IMR-90 (cell line): ENCODE measurements around the gene MEF2D. TPM values are rescaled to one million over a fixed set of nuclear protein-coding genes. Genes with fewer than 3 reads are reported as not detected.

Source experiments
- ATAC-seq: fragments of 200-7000 bp; cut with Tn5 transposase; 2 replicates; pipeline ENCODE4 v1.9.1; 2020; ENCODE audit warnings: low read depth, mild to moderate bottlenecking, moderate library complexity
- BruUV-seq: library from RNA; stranded (reverse); fragments of 400-500 nt; replicated peaks from 2 replicates; lab custom pipeline; 2021; lab: Mats Ljungman, UMichigan
- CTCF ChIA-PET: fragments of 300-600 bp; formaldehyde crosslinking; extraction: SDS; loops from one replicate; lab custom pipeline; 2021; ENCODE audit warnings: antibody characterized with exemption; lab: Yijun Ruan, JAX
- POLR2A ChIA-PET: fragments of 300-600 bp; sonication (Branson Sonifier 250); formaldehyde crosslinking; loops from one replicate; lab custom pipeline; 2022; ENCODE audit warnings: antibody characterized with exemption; ENCODE audit not compliant: unreplicated experiment; lab: Charles Lee
- DNase-seq: peaks from one replicate; pipeline ENCODE4 v3.0.0; 2013
- H2AFZ ChIP-seq: replicated peaks from 2 replicates; pipeline ENCODE3; 2013; ENCODE audit warnings: low read length, mild to moderate bottlenecking; ENCODE audit not compliant: poor library complexity
- H2AK5ac ChIP-seq: 2 replicates; pipeline ENCODE4 v1.6.1; 2013; ENCODE audit warnings: low read depth, low read length, inconsistent platforms
- H2AK9ac ChIP-seq: replicated peaks from 2 replicates; pipeline ENCODE3; 2013; ENCODE audit warnings: mild to moderate bottlenecking, low read depth, low read length, moderate library complexity; ENCODE audit not compliant: poor library complexity
- H2BK120ac ChIP-seq: 2 replicates; pipeline ENCODE4 v1.6.1; 2013; ENCODE audit warnings: low read depth, low read length, inconsistent platforms
- H2BK15ac ChIP-seq: 3 replicates; pipeline ENCODE4 v1.6.1; 2013; ENCODE audit warnings: low read depth, low read length, inconsistent platforms
- H2BK20ac ChIP-seq: 2 replicates; pipeline ENCODE4 v1.6.1; 2013; ENCODE audit warnings: low read depth, mild to moderate bottlenecking, inconsistent platforms, low read length, moderate library complexity
- H2BK5ac ChIP-seq: 2 replicates; pipeline ENCODE4 v1.6.1; 2013; ENCODE audit warnings: mild to moderate bottlenecking, low read depth, low read length, inconsistent platforms; ENCODE audit not compliant: poor library complexity, severe bottlenecking
- H3K14ac ChIP-seq: replicated peaks from 2 replicates; pipeline ENCODE4 v1.6.1; 2013; ENCODE audit warnings: low read depth, low read length, inconsistent platforms
- H3K18ac ChIP-seq: 2 replicates; pipeline ENCODE4 v1.6.1; 2013; ENCODE audit warnings: low read depth, low read length, control low read depth
- H3K23ac ChIP-seq: 2 replicates; pipeline ENCODE4 v1.6.1; 2013; ENCODE audit warnings: low read depth, low read length, inconsistent platforms
- H3K27ac ChIP-seq: 2 replicates; pipeline ENCODE4 v1.5.1; 2013; ENCODE audit warnings: mild to moderate bottlenecking, control low read depth, low read length; ENCODE audit not compliant: insufficient read depth
- H3K27me3 ChIP-seq: 2 replicates; pipeline ENCODE4 v1.6.1; 2013; ENCODE audit warnings: low read length; ENCODE audit not compliant: control insufficient read depth, insufficient read depth
- H3K36me3 ChIP-seq: 2 replicates; pipeline ENCODE4 v1.6.1; 2013; ENCODE audit warnings: low read length, mixed read lengths; ENCODE audit not compliant: control insufficient read depth, insufficient read depth
- H3K4ac ChIP-seq: 2 replicates; pipeline ENCODE4 v1.6.1; 2013; ENCODE audit warnings: low read depth, low read length, inconsistent platforms
- H3K4me1 ChIP-seq: 2 replicates; pipeline ENCODE4 v1.6.1; 2013; ENCODE audit warnings: low read length, mixed read lengths; ENCODE audit not compliant: control insufficient read depth, insufficient read depth
- H3K4me2 ChIP-seq: 2 replicates; pipeline ENCODE4 v1.6.1; 2013; ENCODE audit warnings: low read depth, mild to moderate bottlenecking, control low read depth, low read length, moderate library complexity
- H3K4me3 ChIP-seq: 2 replicates; pipeline ENCODE4 v1.5.1; 2013; ENCODE audit warnings: low read depth, mild to moderate bottlenecking, control low read depth, low read length, moderate library complexity; ENCODE audit not compliant: insufficient read depth
- H3K56ac ChIP-seq: 2 replicates; pipeline ENCODE4 v1.6.1; 2013; ENCODE audit warnings: low read length, inconsistent platforms; ENCODE audit not compliant: insufficient read depth; ENCODE audit errors: extremely low read depth
- H3K79me1 ChIP-seq, 2 experiments: 2 replicates each; pipeline ENCODE4 v1.6.1; 2013; ENCODE audit warnings: low read length in 2 of 2, inconsistent platforms in 1 of 2, low read depth in 1 of 2
- H3K9ac ChIP-seq: 2 replicates; pipeline ENCODE4 v1.6.1; 2013; ENCODE audit warnings: low read depth, low read length, control low read depth
- H3K9me1 ChIP-seq: 2 replicates; pipeline ENCODE4 v1.6.1; 2013; ENCODE audit warnings: low read length, inconsistent platforms; ENCODE audit not compliant: insufficient read depth
- H3K9me3 ChIP-seq: 2 replicates; pipeline ENCODE4 v1.6.1; 2013; ENCODE audit warnings: low read length; ENCODE audit not compliant: control insufficient read depth, insufficient read depth
- H4K20me1 ChIP-seq: 2 replicates; pipeline ENCODE4 v1.6.1; 2013; ENCODE audit warnings: low read length, inconsistent platforms; ENCODE audit not compliant: insufficient read depth
- H4K5ac ChIP-seq: 2 replicates; pipeline ENCODE4 v1.6.1; 2013; ENCODE audit warnings: mild to moderate bottlenecking, low read depth, low read length, control low read depth
- H4K8ac ChIP-seq, 2 experiments: 2 replicates each; pipeline ENCODE4 v1.6.1; 2013; ENCODE audit warnings: low read depth in 2 of 2, low read length in 2 of 2, control low read depth in 1 of 2, inconsistent platforms in 1 of 2
- H4K91ac ChIP-seq: 2 replicates; pipeline ENCODE4 v1.6.1; 2013; ENCODE audit warnings: low read depth, low read length, inconsistent platforms; ENCODE audit not compliant: insufficient read depth
- CEBPB ChIP-seq: IDR thresholded peaks from 2 replicates; pipeline ENCODE4 v1.6.1; 2012; ENCODE audit warnings: low read depth, low read length, improper control_type of control experiment
- whole genome bisulfite sequencing, 2 experiments: methylation state at CpG; one replicate each; pipeline versions ENCODE4 v1.1.5 to v1.1.7; 2013; ENCODE audit warnings: missing lambda C conversion rate in 2 of 2; ENCODE audit not compliant: insufficient read length in 1 of 2; ENCODE audit errors: extremely low coverage in 2 of 2; 5-methylcytosine and 5-hydroxymethylcytosine counted together
- dilution Hi-C: fragments of 300-500 bp; cut with HindIII; formaldehyde crosslinking; loops from one replicate; pipeline ENCODE4 v1.14.3; 2018; ENCODE audit warnings: low sequenced_read_pairs; ENCODE audit not compliant: unreplicated experiment
- in situ Hi-C: fragments of 300-500 bp; cut with MboI; formaldehyde crosslinking; loops from 3 replicates; pipeline ENCODE4 v1.14.3; 2019; ENCODE audit warnings: low sequenced_read_pairs, inconsistent platforms, mixed read lengths
- intact Hi-C: fragments of 100-400 bp; cut with micrococcal nuclease; formaldehyde crosslinking; loops from 2 replicates; pipeline ENCODE4 v1.10.0; 2022
- polyA plus RNA-seq, 3 experiments: library from polyadenylated mRNA; depleted of rRNA; stranded (reverse); fragments of >200 nt; gene quantifications; 2 replicates each; pipeline ENCODE4 v1.2.3, GENCODE V29; 2012; ENCODE audit warnings: low replicate concordance in 1 of 3
- total RNA-seq: library from RNA; depleted of rRNA; stranded (reverse); fragments of >200 nt; gene quantifications from 2 replicates; pipeline ENCODE4 v1.2.3, GENCODE V29; 2012

The MEF2D gene
- total and polyA plus RNA-seq, 2 of the 4 experiments (the other 2 are of a cell fraction) = 2.9 to 20.0 TPM

- Histone ChIP-seq H2BK120ac (no peak overlapping the region), H2BK15ac (no peak overlapping the region), H4K5ac (no peak overlapping the region), H3K27me3 (no peaks in the 10 kb centered on the region), H4K20me1 (no peaks in the 10 kb centered on the region), H2AFZ (no peak overlapping the region), H3K23ac (no peak overlapping the region), H2AK5ac (no peak overlapping the region), H3K4me2 (no peak overlapping the region), H3K9ac (no peak overlapping the region), H3K4me1 (no peaks in the 10 kb centered on the region), H3K9me1 (peaks cover 13% of the 10 kb centered on the region), H3K27ac (no peak overlapping the region), H3K56ac (no peak overlapping the region), H4K91ac (no peak overlapping the region), H3K4me3 (no peak overlapping the region), H3K36me3 (peaks cover 14% of the 10 kb centered on the region), H3K18ac (no peak overlapping the region), H2BK20ac (no peak overlapping the region), H3K9me3 (no peaks in the 10 kb centered on the region), H2AK9ac (no peak overlapping the region), H3K14ac (no peak overlapping the region), H2BK5ac (no peak overlapping the region), H3K4ac (no peak overlapping the region), H4K8ac (no peak overlapping the region), H3K79me1 (peaks cover 0 to 22% of the 10 kb centered on the region in 2 experiments; a peak in 3 of 4 replicates)
- TF ChIP-seq CEBPB = no peak
- BruUV-seq = no TSS peak
- in situ Hi-C loops (no loop called here), dilution Hi-C loops (no loop called here), intact Hi-C loops (no loop called here)
- DNase-seq (no peak), ATAC-seq (no peak)
- WGBS, 2 experiments = 100% methylated on average over 1 of the region's 5 CpGs; no CpG with 5 or more reads in 1 of the 2 experiments
- ChIA-PET CTCF (no interaction called here), POLR2A (no interaction called here)
Observed at GRCh38 chr1:156550346-156550745, 49.8 kb upstream of the MEF2D start.
